K562 (cell line): ENCODE data around the gene BTBD17. TPM values are rescaled to one million over a fixed set of nuclear protein-coding genes. Genes with fewer than 3 reads are reported as not detected.

Experiments
- CREBBP ChIP-seq: IDR thresholded peaks from one replicate; pipeline ENCODE4 v1.6.1; 2012; ENCODE audit warnings: low read depth, mild to moderate bottlenecking, control low read depth, inconsistent platforms, low read length
- CTCF ChIP-seq, 3 experiments: IDR thresholded peaks in 2 of 3; conservative IDR thresholded peaks in 1 of 3; 2 replicates each; pipeline ENCODE4 v1.5.1; 2011 to 2012; ENCODE audit warnings: low read length in 3 of 3, mild to moderate bottlenecking in 3 of 3, control low read depth in 2 of 3, improper control_type of control experiment in 1 of 3, inconsistent platforms in 1 of 3, low read depth in 1 of 3, mixed read lengths in 1 of 3, moderate library complexity in 1 of 3; ENCODE audit not compliant: insufficient read depth in 2 of 3
- RCOR1 ChIP-seq, 2 experiments: IDR thresholded peaks; 2 replicates each; pipeline ENCODE4 v1.6.1; 2012; ENCODE audit warnings: low read depth in 2 of 2, low read length in 2 of 2, borderline replicate concordance in 1 of 2, improper control_type of control experiment in 1 of 2
- TFAP4 ChIP-seq: sonication (generic); formaldehyde crosslinking; IDR thresholded peaks from 2 replicates; pipeline ENCODE4 v1.8.0; 2022; ENCODE audit warnings: missing genetic modification reagents, mild to moderate bottlenecking, moderate library complexity, borderline replicate concordance
- TFE3 ChIP-seq: fragments of 450-650 bp; formaldehyde crosslinking; IDR thresholded peaks from 2 replicates; pipeline ENCODE4 v1.4.0; 2020; ENCODE audit warnings: mild to moderate bottlenecking, mixed read lengths
- USF1 ChIP-seq: sonication (generic); formaldehyde crosslinking; IDR thresholded peaks from 2 replicates; pipeline ENCODE4 v1.9.0; 2022; ENCODE audit warnings: mild to moderate bottlenecking, missing genetic modification reagents
- ZBTB1 ChIP-seq: sonication (generic); formaldehyde crosslinking; IDR thresholded peaks from 2 replicates; pipeline ENCODE4 v1.8.1; 2023; ENCODE audit warnings: missing genetic modification reagents, low read depth, mild to moderate bottlenecking, borderline replicate concordance
- ZNF408 ChIP-seq: fragments of 250-450 bp; sonication (Bioruptor Pico); IDR thresholded peaks from 2 replicates; pipeline ENCODE4 v1.4.0; 2020; ENCODE audit warnings: low read depth, mild to moderate bottlenecking, moderate library complexity
- polyA plus RNA-seq, 8 experiments: library from polyadenylated mRNA; depleted of rRNA in 4 of 8; stranded (reverse) in 5 of 8; unstranded in 3 of 8; fragments of >200 nt; fragmentation: Nextera tagmentation in 2 of 8; fragmentation: Illumina TruSeq in 1 of 8; extraction: Ambion mirVana in 2 of 8; extraction: Trizol in 1 of 8; gene quantifications; 2 replicates each; pipeline versions ENCODE4 v1.2.1 to v1.2.3, GENCODE V29; 2011 to 2014; ENCODE audit warnings: inconsistent platforms in 1 of 8, missing spikeins in 1 of 8
- total RNA-seq, 7 experiments: library from RNA; depleted of rRNA in 6 of 7; stranded (reverse); fragments of >200 nt in 6 of 7; fragmentation: Illumina TruSeq in 2 of 7; extraction: Trizol in 2 of 7; gene quantifications; 2 replicates each; pipeline versions ENCODE4 v1.2.1 to v1.2.3, GENCODE V29; 2011 to 2021; ENCODE audit warnings: low replicate concordance in 1 of 7
- TF ChIP-seq, protein P1 (sequence below), 2 experiments: fragments of 450-650 bp; IDR thresholded peaks; 2 replicates each; pipeline ENCODE4 v1.6.1; 2016; ENCODE audit warnings: mild to moderate bottlenecking in 2 of 2, borderline replicate concordance in 1 of 2, low read depth in 1 of 2, moderate library complexity in 1 of 2

Gene BTBD17
- total and polyA plus RNA-seq, 9 of the 15 experiments (the other 6 are each of a cell fraction or from before 2014, with no cell fraction given), result not detected

GRCh38 chr17:74380959-74381808 lies 19.5 kb upstream of the BTBD17 start (continued):
- TF ChIP-seq, protein P1, sequence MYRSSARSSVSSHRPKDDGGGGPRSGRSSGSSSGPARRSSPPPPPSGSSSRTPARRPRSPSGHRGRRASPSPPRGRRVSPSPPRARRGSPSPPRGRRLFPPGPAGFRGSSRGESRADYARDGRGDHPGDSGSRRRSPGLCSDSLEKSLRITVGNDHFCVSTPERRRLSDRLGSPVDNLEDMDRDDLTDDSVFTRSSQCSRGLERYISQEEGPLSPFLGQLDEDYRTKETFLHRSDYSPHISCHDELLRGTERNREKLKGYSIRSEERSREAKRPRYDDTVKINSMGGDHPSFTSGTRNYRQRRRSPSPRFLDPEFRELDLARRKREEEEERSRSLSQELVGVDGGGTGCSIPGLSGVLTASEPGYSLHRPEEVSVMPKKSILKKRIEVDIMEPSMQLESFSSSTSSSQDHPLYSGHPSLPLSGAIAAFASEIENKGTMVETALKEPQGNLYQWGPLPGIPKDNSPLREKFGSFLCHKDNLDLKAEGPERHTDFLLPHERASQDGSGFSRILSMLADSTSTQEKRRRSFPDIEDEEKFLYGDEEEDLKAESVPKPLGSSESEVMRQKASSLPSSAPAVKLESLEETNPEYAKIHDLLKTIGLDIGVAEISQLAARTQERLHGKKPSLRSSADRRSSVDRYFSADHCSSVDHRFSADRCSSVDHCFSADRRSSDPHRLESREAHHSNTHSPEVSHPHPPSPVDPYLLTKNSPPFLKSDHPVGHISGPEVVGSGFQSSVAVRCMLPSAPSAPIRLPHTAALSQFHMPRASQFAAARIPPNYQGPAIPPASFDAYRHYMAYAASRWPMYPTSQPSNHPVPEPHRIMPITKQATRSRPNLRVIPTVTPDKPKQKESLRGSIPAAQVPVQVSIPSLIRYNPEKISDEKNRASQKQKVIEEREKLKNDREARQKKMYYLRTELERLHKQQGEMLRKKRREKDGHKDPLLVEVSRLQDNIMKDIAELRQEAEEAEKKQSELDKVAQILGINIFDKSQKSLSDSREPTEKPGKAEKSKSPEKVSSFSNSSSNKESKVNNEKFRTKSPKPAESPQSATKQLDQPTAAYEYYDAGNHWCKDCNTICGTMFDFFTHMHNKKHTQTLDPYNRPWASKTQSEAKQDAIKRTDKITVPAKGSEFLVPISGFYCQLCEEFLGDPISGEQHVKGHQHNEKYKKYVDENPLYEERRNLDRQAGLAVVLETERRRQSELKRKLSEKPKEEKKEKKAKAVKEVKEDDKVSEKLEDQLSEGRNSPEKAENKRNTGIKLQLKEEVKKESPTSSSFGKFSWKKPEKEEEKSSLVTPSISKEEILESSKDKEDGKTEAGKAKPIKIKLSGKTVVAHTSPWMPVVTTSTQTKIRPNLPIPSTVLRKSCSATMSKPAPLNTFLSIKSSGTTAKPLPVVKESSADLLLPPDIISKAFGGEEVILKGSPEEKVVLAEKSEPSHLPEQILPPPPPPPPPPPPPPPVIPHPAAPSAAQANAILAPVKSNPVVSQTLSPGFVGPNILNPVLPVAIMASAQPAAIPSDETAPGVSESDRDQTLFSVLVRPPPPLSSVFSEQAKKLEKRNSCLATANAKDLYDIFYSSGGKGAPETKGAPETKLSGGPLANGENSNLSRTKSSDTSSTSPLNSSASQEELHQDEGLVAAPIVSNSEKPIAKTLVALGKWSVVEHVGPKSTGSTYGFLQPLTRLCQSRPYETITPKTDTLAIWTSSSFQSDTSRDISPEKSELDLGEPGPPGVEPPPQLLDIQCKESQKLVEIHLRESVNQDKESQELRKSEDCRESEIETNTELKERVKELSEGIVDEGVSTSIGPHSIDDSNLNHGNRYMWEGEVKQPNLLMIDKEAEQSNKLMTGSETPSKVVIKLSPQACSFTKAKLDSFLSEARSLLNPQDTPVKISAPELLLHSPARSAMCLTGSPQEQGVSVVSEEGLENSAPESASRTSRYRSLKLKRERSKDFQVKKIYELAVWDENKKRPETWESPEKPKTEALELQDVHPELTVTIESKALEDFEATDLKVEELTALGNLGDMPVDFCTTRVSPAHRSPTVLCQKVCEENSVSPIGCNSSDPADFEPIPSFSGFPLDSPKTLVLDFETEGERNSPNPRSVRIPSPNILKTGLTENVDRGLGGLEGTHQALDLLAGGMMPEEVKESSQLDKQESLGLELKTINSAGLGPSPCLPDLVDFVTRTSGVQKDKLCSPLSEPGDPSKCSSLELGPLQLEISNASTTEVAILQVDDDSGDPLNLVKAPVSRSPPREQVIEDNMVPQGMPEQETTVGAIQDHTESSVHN (IDR thresholded peaks at IDR 0.05; ENCODE audit: borderline replicate concordance in 1 of 2, low read depth in 1 of 2), result no peak
- TF ChIP-seq CREBBP (no peak), CTCF (IDR thresholded peaks at IDR 0.05 in 2 of 3, conservative IDR thresholded peaks at IDR 0.05 in 1 of 3; ENCODE audit: insufficient read depth in 2 of 3, low read depth in 1 of 3, low read length in 3 of 3) (no peak), USF1 (CRISPR knock-in tag) (peak; percentile 73), RCOR1 (IDR thresholded peaks at IDR 0.05; ENCODE audit: borderline replicate concordance in 1 of 2, low read depth in 2 of 2, low read length in 2 of 2) (0 out of 4 replicates have a peak, but pooled peaks of 1 of the 2 experiments have one; percentile 14), TFAP4 (CRISPR knock-in tag) (no peak), ZBTB1 (CRISPR knock-in tag) (no peak), ZNF408 (CRISPR knock-in tag) (no peak), TFE3 (CRISPR knock-in tag) (peak; percentile 92)
